Measurements from ENCODE around the gene ARAP1.

ARAP1 gene

GRCh38 chr11:72673943-72674828 lies 78.0 kb downstream of the ARAP1 start, which contains the start of gene PDE2A:
Gene PDE2A (minus strand): TSS chr11:72674422. CDS start chr11:72674207, 215 bp downstream.
- WGBS (ENCODE audit: insufficient coverage, insufficient read length): no CpG with 5 or more reads among the region's 21 CpGs
- H3K27ac ChIP-seq (ENCODE audit: low read length): no peak within 1 kb of the TSS
- no peaks in the 10 kb centered on the region for H3K9me3 ChIP-seq (ENCODE audit: control insufficient read depth, insufficient read depth, low read length)
- H3K4me1 ChIP-seq (ENCODE audit: control insufficient read depth, insufficient read depth, low read length): peaks cover 7% of the 10 kb centered on the region
- H3K27me3 ChIP-seq (ENCODE audit: control insufficient read depth, insufficient read depth, low read length): peaks cover 8% of the 10 kb centered on the region; the same call in 1 of the 2 replicates
- no peak within 1 kb of the TSS for H3K4me3 ChIP-seq (ENCODE audit: low read length)
- H3K36me3 ChIP-seq (ENCODE audit: control insufficient read depth, insufficient read depth, low read length): no peaks in the 10 kb centered on the region
- no peak for DNase-seq (ENCODE audit: low read depth, low spot score)

- Histone ChIP-seq H3K4me3 (ENCODE audit: low read length) (no peak overlapping the region), H3K9me3 (ENCODE audit: control insufficient read depth, insufficient read depth, low read length) (no peaks in the 10 kb centered on the region), H3K27ac (ENCODE audit: low read length) (no peak overlapping the region), H3K27me3 (ENCODE audit: control insufficient read depth, insufficient read depth, low read length) (peaks cover 6% of the 10 kb centered on the region; the same call in 1 of the 2 replicates), H3K36me3 (ENCODE audit: control insufficient read depth, insufficient read depth, low read length) (no peaks in the 10 kb centered on the region), H3K4me1 (ENCODE audit: control insufficient read depth, insufficient read depth, low read length) (peaks cover 7% of the 10 kb centered on the region)
- DNase-seq (ENCODE audit: low read depth, low spot score): no peak
- no CpG with 5 or more reads among the region's 12 CpGs for WGBS (ENCODE audit: insufficient coverage, insufficient read length)
Observed at GRCh38 chr11:72673284-72673942, 78.8 kb downstream of the ARAP1 start.

- WGBS (ENCODE audit: insufficient coverage, insufficient read length): no CpG with 5 or more reads among the region's 4 CpGs
- Histone ChIP-seq H3K27ac (ENCODE audit: low read length) (no peak overlapping the region), H3K27me3 (ENCODE audit: control insufficient read depth, insufficient read depth, low read length) (peaks cover 6% of the 10 kb centered on the region; the same call in 1 of the 2 replicates), H3K4me1 (ENCODE audit: control insufficient read depth, insufficient read depth, low read length) (peaks cover 7% of the 10 kb centered on the region), H3K4me3 (ENCODE audit: low read length) (no peak overlapping the region), H3K9me3 (ENCODE audit: control insufficient read depth, insufficient read depth, low read length) (no peaks in the 10 kb centered on the region), H3K36me3 (ENCODE audit: control insufficient read depth, insufficient read depth, low read length) (no peaks in the 10 kb centered on the region)
- DNase-seq (ENCODE audit: low read depth, low spot score): no peak
Observed at GRCh38 chr11:72672597-72673238, 79.5 kb downstream of the ARAP1 start.

- H3K27me3 ChIP-seq (ENCODE audit: control insufficient read depth, insufficient read depth, low read length): peaks cover 6% of the 10 kb centered on the region; the same call in 1 of the 2 replicates
- no peak overlapping the region for H3K27ac ChIP-seq (ENCODE audit: low read length)
- no CpG with 5 or more reads among the region's 8 CpGs for WGBS (ENCODE audit: insufficient coverage, insufficient read length)
- no peak overlapping the region for H3K4me3 ChIP-seq (ENCODE audit: low read length)
- H3K36me3 ChIP-seq (ENCODE audit: control insufficient read depth, insufficient read depth, low read length): no peaks in the 10 kb centered on the region
- peaks cover 2% of the 10 kb centered on the region for H3K9me3 ChIP-seq (ENCODE audit: control insufficient read depth, insufficient read depth, low read length)
- peaks cover 5% of the 10 kb centered on the region for H3K4me1 ChIP-seq (ENCODE audit: control insufficient read depth, insufficient read depth, low read length)
- DNase-seq (ENCODE audit: low read depth, low spot score): no peak
Observed at GRCh38 chr11:72671152-72672099, 80.8 kb downstream of the ARAP1 start.

GRCh38 chr11:72670041-72670440 lies 82.2 kb downstream of the ARAP1 start:
- peaks cover 2% of the 10 kb centered on the region; the same call in 1 of the 2 replicates for H3K27me3 ChIP-seq (ENCODE audit: control insufficient read depth, insufficient read depth, low read length)
- no CpG with 5 or more reads among the region's 4 CpGs for WGBS (ENCODE audit: insufficient coverage, insufficient read length)
- H3K36me3 ChIP-seq (ENCODE audit: control insufficient read depth, insufficient read depth, low read length): no peaks in the 10 kb centered on the region

GRCh38 chr11:72669527-72669926 lies 82.7 kb downstream of the ARAP1 start:
- Histone ChIP-seq H3K9me3 (ENCODE audit: control insufficient read depth, insufficient read depth, low read length) (peaks cover 2% of the 10 kb centered on the region), H3K36me3 (ENCODE audit: control insufficient read depth, insufficient read depth, low read length) (no peaks in the 10 kb centered on the region), H3K4me1 (ENCODE audit: control insufficient read depth, insufficient read depth, low read length) (peaks cover 5% of the 10 kb centered on the region), H3K27ac (ENCODE audit: low read length) (no peak overlapping the region), H3K27me3 (ENCODE audit: control insufficient read depth, insufficient read depth, low read length) (no peaks in the 10 kb centered on the region), H3K4me3 (ENCODE audit: low read length) (no peak overlapping the region)
- WGBS (ENCODE audit: insufficient coverage, insufficient read length): no CpG with 5 or more reads among the region's 8 CpGs
- DNase-seq (ENCODE audit: low read depth, low spot score): no peak

More at GRCh38 chr11:72670041-72670440, 82.2 kb downstream of the ARAP1 start:
- DNase-seq (ENCODE audit: low read depth, low spot score): no peak
- Histone ChIP-seq H3K27ac (ENCODE audit: low read length) (no peak overlapping the region), H3K4me3 (ENCODE audit: low read length) (no peak overlapping the region), H3K4me1 (ENCODE audit: control insufficient read depth, insufficient read depth, low read length) (peaks cover 5% of the 10 kb centered on the region), H3K9me3 (ENCODE audit: control insufficient read depth, insufficient read depth, low read length) (peaks cover 2% of the 10 kb centered on the region)

GRCh38 chr11:72668629-72669347 lies 83.4 kb downstream of the ARAP1 start:
- DNase-seq (ENCODE audit: low read depth, low spot score): no peak
- H3K4me1 ChIP-seq (ENCODE audit: control insufficient read depth, insufficient read depth, low read length): peaks cover 2% of the 10 kb centered on the region
- H3K27me3 ChIP-seq (ENCODE audit: control insufficient read depth, insufficient read depth, low read length): no peaks in the 10 kb centered on the region
- WGBS (ENCODE audit: insufficient coverage, insufficient read length): no CpG with 5 or more reads among the region's 7 CpGs
- H3K36me3 ChIP-seq (ENCODE audit: control insufficient read depth, insufficient read depth, low read length): no peaks in the 10 kb centered on the region
- H3K9me3 ChIP-seq (ENCODE audit: control insufficient read depth, insufficient read depth, low read length): peaks cover 2% of the 10 kb centered on the region
- no peak overlapping the region for H3K4me3 ChIP-seq (ENCODE audit: low read length)
- H3K27ac ChIP-seq (ENCODE audit: low read length): no peak overlapping the region

- no peak overlapping the region for H3K4me3 ChIP-seq (ENCODE audit: low read length)
- no peak for DNase-seq (ENCODE audit: low read depth, low spot score)
- H3K4me1 ChIP-seq (ENCODE audit: control insufficient read depth, insufficient read depth, low read length): peaks cover 2% of the 10 kb centered on the region; the same call in 1 of the 2 replicates
- peaks cover 2% of the 10 kb centered on the region for H3K9me3 ChIP-seq (ENCODE audit: control insufficient read depth, insufficient read depth, low read length)
- no peaks in the 10 kb centered on the region for H3K27me3 ChIP-seq (ENCODE audit: control insufficient read depth, insufficient read depth, low read length)
- WGBS (ENCODE audit: insufficient coverage, insufficient read length): no CpG with 5 or more reads among the region's 6 CpGs
- H3K27ac ChIP-seq (ENCODE audit: low read length): no peak overlapping the region
- H3K36me3 ChIP-seq (ENCODE audit: control insufficient read depth, insufficient read depth, low read length): no peaks in the 10 kb centered on the region
Observed at GRCh38 chr11:72665911-72666472, 86.2 kb downstream of the ARAP1 start.

GRCh38 chr11:72662036-72662435 lies 90.2 kb downstream of the ARAP1 start:
- Histone ChIP-seq H3K36me3 (ENCODE audit: control insufficient read depth, insufficient read depth, low read length) (no peaks in the 10 kb centered on the region), H3K27me3 (ENCODE audit: control insufficient read depth, insufficient read depth, low read length) (no peaks in the 10 kb centered on the region), H3K4me1 (ENCODE audit: control insufficient read depth, insufficient read depth, low read length) (no peaks in the 10 kb centered on the region), H3K27ac (ENCODE audit: low read length) (no peak overlapping the region), H3K4me3 (ENCODE audit: low read length) (no peak overlapping the region), H3K9me3 (ENCODE audit: control insufficient read depth, insufficient read depth, low read length) (no peaks in the 10 kb centered on the region)
- WGBS (ENCODE audit: insufficient coverage, insufficient read length): no CpG with 5 or more reads among the region's 5 CpGs
- no peak for DNase-seq (ENCODE audit: low read depth, low spot score)
